ENCODE results near the gene FNIP1. TPM values are rescaled to one million over a fixed set of nuclear protein-coding genes. Genes with fewer than 3 reads are reported as not detected.

FNIP1 gene
- total and polyA plus RNA-seq, 2 of the 8 experiments (the other 6 are each of a cell fraction or from before 2014, with no cell fraction given): 3.5 to 17.3 TPM

DNA sequence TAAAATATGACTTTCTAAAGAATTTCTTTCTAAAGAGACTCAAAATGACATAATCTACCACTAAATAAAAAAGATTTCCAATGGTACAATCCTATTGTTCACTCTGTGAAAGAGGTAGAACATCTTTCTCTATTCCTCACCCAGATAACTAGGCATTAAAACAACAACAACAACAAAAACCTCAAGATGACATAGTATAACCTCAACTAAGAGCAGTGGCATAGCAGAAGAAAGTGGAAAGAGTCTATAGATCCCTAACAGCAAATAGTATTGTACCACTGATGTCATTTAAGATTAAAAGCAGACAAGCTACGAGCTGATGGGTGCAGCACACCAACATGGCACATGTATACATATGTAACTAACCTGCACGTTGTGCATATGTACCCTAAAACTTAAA lies 191.7 kb downstream of the FNIP1 start (continued):
- no peak for TF ChIP-seq SIN3A (conservative IDR thresholded peaks at IDR 0.05 in 1 of 2, IDR thresholded peaks at IDR 0.05 in 1 of 2; ENCODE audit: low read depth in 1 of 2, low read length in 2 of 2)
